ENCODE results near the gene PFDN1. TPM values are rescaled to one million over a fixed set of nuclear protein-coding genes. Genes with fewer than 3 reads are reported as not detected.
A peak's percentile ranks its signal among the peaks of the same experiment; 100 is the strongest.

PFDN1 gene
- total and polyA plus RNA-seq, 8 donors, result 28.6 to 137 (median 74.2) TPM

- peaks cover 22 to 100% (median 64%) of the 10 kb centered on the region in 4 donors for H3K4me1 ChIP-seq
- intact Hi-C loops (cut with DNase I; ENCODE audit: low total_unique reads), result no loop called here
- TF ChIP-seq POLR2AphosphoS5 (IDR thresholded peaks at IDR 0.05), result no peak
- no peak for TF ChIP-seq EP300 (IDR thresholded peaks at IDR 0.05)
- TF ChIP-seq CTCF (IDR thresholded peaks at IDR 0.05), result no peak
- TF ChIP-seq POLR2A (IDR thresholded peaks at IDR 0.05), result no peak
- DNase-seq, result no peak
- no peaks in the 10 kb centered on the region for H3K9me3 ChIP-seq
- WGBS, 5 donors, result 53 to 78% (median 69%) methylated on average over 5 of the region's 5 CpGs
- peak overlapping the region in 2 of 5 donors; percentile 7 to 68 for H3K27ac ChIP-seq
- H3K36me3 ChIP-seq, result peaks cover 7 to 25% (median 15%) of the 10 kb centered on the region in 4 donors
- no peaks in the 10 kb centered on the region for H3K27me3 ChIP-seq
- no peak overlapping the region for H3K4me3 ChIP-seq
These were observed 5.6 kb downstream of the PFDN1 start for GRCh38 chr5:140297283-140297682.

- no peaks in the 10 kb centered on the region for H3K9me3 ChIP-seq
- H3K4me1 ChIP-seq, result peaks cover 23 to 100% (median 64%) of the 10 kb centered on the region in 4 donors
- intact Hi-C loops (cut with DNase I; ENCODE audit: low total_unique reads), result no loop called here
- no peaks in the 10 kb centered on the region for H3K27me3 ChIP-seq
- TF ChIP-seq POLR2A (IDR thresholded peaks at IDR 0.05) (no peak), CTCF (IDR thresholded peaks at IDR 0.05) (no peak), POLR2AphosphoS5 (IDR thresholded peaks at IDR 0.05) (no peak), EP300 (IDR thresholded peaks at IDR 0.05) (no peak)
- peaks cover 7 to 25% (median 15%) of the 10 kb centered on the region in 4 donors for H3K36me3 ChIP-seq
- WGBS, 5 donors, result 58 to 84% (median 74%) methylated on average over 3 of the region's 3 CpGs
- DNase-seq, result no peak
- H3K4me3 ChIP-seq, result no peak overlapping the region
- peak overlapping the region in 4 of 5 donors; percentile 7 to 68 (median 22) for H3K27ac ChIP-seq
These were observed 6.6 kb downstream of the PFDN1 start for GRCh38 chr5:140296289-140296688.

GRCh38 chr5:140295414-140295813, 7.5 kb downstream of the PFDN1 start:
- no peaks in the 10 kb centered on the region for H3K27me3 ChIP-seq
- intact Hi-C loops (cut with DNase I; ENCODE audit: low total_unique reads), result no loop called here
- TF ChIP-seq POLR2AphosphoS5 (IDR thresholded peaks at IDR 0.05), result peak in 1 of 3 donors; percentile 52
- TF ChIP-seq POLR2A (IDR thresholded peaks at IDR 0.05), result no peak
- TF ChIP-seq CTCF (IDR thresholded peaks at IDR 0.05), result no peak
- no peak for TF ChIP-seq EP300 (IDR thresholded peaks at IDR 0.05)
- H3K4me3 ChIP-seq, result no peak overlapping the region
- peaks cover 23 to 96% (median 63%) of the 10 kb centered on the region in 4 donors for H3K4me1 ChIP-seq
- H3K27ac ChIP-seq, result peak overlapping the region in 3 of 5 donors; percentile 1 to 68 (median 9)
- peak; percentile 37 to 87 for DNase-seq
- H3K9me3 ChIP-seq, result no peaks in the 10 kb centered on the region
- 17 to 55% (median 25%) methylated on average over 1 of the region's 1 CpG for WGBS, 5 donors
- peaks cover 7 to 25% (median 15%) of the 10 kb centered on the region in 4 donors for H3K36me3 ChIP-seq

- Histone ChIP-seq H3K27ac (peak overlapping the region in 2 of 5 donors; percentile 45 to 68), H3K4me1 (peaks cover 23 to 90% (median 62%) of the 10 kb centered on the region in 4 donors), H3K9me3 (no peaks in the 10 kb centered on the region), H3K4me3 (no peak overlapping the region), H3K36me3 (peaks cover 3 to 19% (median 9%) of the 10 kb centered on the region in 4 donors), H3K27me3 (no peaks in the 10 kb centered on the region)
- DNase-seq, result no peak
- no peak for TF ChIP-seq POLR2A (IDR thresholded peaks at IDR 0.05)
- no peak for TF ChIP-seq EP300 (IDR thresholded peaks at IDR 0.05)
- TF ChIP-seq POLR2AphosphoS5 (IDR thresholded peaks at IDR 0.05), result no peak
- no peak for TF ChIP-seq CTCF (IDR thresholded peaks at IDR 0.05)
- 52 to 65% (median 59%) methylated on average over 2 of the region's 2 CpGs for WGBS, 5 donors
- intact Hi-C loops (cut with DNase I; ENCODE audit: low total_unique reads), result no loop called here
These were observed 8.1 kb downstream of the PFDN1 start for GRCh38 chr5:140294753-140295152.
